ENCODE data around the gene S100Z. TPM values are rescaled to one million over a fixed set of nuclear protein-coding genes. Genes with fewer than 3 reads are reported as not detected.
A peak's percentile ranks its signal among the peaks of the same experiment; 100 is the strongest.

The S100Z gene
- total and polyA plus RNA-seq, 2 of the 8 experiments (the other 6 are each of a cell fraction or from before 2014, with no cell fraction given) = 0.30 TPM; not detected in 1

DNA sequence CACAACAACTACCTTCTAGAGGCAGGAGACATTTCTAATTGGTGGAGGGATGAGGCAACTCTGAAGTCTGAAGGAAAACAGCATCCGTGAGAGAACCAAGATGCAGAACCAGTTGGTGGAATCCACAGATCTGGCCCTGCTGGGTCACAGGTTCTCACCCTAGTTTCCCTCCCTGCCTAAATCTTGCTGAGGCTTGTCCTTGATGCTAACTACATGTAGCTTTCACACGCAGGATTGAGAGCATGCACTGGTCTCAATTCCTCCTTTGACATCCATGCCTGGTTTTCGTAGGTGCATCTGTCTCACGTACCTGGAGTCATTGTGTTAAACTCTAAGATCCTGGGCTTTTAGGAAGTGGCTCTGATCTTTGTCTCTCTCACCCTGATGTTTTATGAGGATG is 40.7 kb upstream of the S100Z start:
- Histone ChIP-seq H3K9me3 (ENCODE audit: insufficient read depth in 2 of 2, low read depth in 1 of 2, low read length in 1 of 2) (peaks cover 3 to 17% of the 10 kb centered on the region in 2 experiments; a peak in 3 of 4 replicates), H2AK5ac (ENCODE audit: low read depth, low read length) (peak overlapping the region; percentile 97), H2BK120ac (replicated peaks; ENCODE audit: low read depth, low read length) (peak overlapping the region; percentile 18), H3K23me2 (ENCODE audit: low read depth, low read length) (peaks cover 3% of the 10 kb centered on the region), H3K23ac (ENCODE audit: insufficient read length) (no peak overlapping the region), H3K27me3 (replicated peaks in 1 of 4; ENCODE audit: control insufficient read depth in 3 of 4, extremely low read depth in 1 of 4, insufficient read depth in 3 of 4, low read length in 3 of 4) (no peaks in the 10 kb centered on the region; a peak in 1 of 7 replicates), H2BK15ac (ENCODE audit: low read length) (0 out of 2 replicates have a peak overlapping the region, but pooled peaks have one; percentile 2), H3K9ac (replicated peaks in 1 of 4; ENCODE audit: extremely low read depth in 1 of 4, low read depth in 3 of 4, low read length in 3 of 4) (peak overlapping the region in 1 of 4 experiments; percentile 39; a peak in 1 of 7 replicates), H3K4me3 (ENCODE audit: extremely low read depth in 1 of 4, insufficient read depth in 2 of 4, low read depth in 3 of 4, low read length in 4 of 4) (no peak overlapping the region), H4K20me1 (replicated peaks in 1 of 2; ENCODE audit: control insufficient read depth in 1 of 2, insufficient read depth in 2 of 2, low read length in 2 of 2) (no peaks in the 10 kb centered on the region), H3K36me3 (ENCODE audit: control insufficient read depth in 2 of 4, insufficient read depth in 4 of 4, low read length in 3 of 4) (peaks cover 0 to 4% (median 0%) of the 10 kb centered on the region in 4 experiments; a peak in 1 of 8 replicates), H2BK5ac (ENCODE audit: low read depth, low read length) (peak overlapping the region; percentile 97), H2BK12ac (ENCODE audit: low read depth, low read length) (peak overlapping the region; percentile 99), H3K14ac (ENCODE audit: insufficient read length) (no peak overlapping the region), H4K91ac (replicated peaks; ENCODE audit: insufficient read length, low read length) (peak overlapping the region; percentile 37), H4K5ac (ENCODE audit: insufficient read length, low read depth, low read length) (peak overlapping the region; percentile 1), H4K8ac (ENCODE audit: extremely low read depth, insufficient read depth, low read length) (no peak overlapping the region), H3K18ac (ENCODE audit: extremely low read depth, low read length) (peak overlapping the region; percentile 95), H3K56ac (replicated peaks; ENCODE audit: insufficient read length, low read depth, low read length) (peak overlapping the region; percentile 16), H2BK20ac (ENCODE audit: low read length) (peak overlapping the region; percentile 100), H2AFZ (ENCODE audit: low read length) (peak overlapping the region; percentile 90), H3K4me1 (replicated peaks in 1 of 4; ENCODE audit: control insufficient read depth in 3 of 4, insufficient read depth in 4 of 4, low read length in 3 of 4) (peaks cover 8 to 22% (median 17%) of the 10 kb centered on the region in 4 experiments; a peak in 6 of 7 replicates), H3K4me2 (ENCODE audit: insufficient read depth in 1 of 2, low read depth in 2 of 2, low read length in 2 of 2) (peak overlapping the region; percentile 72 to 73), H3K79me1 (ENCODE audit: low read depth, low read length) (no peaks in the 10 kb centered on the region), H3K79me2 (ENCODE audit: control insufficient read depth in 1 of 2, insufficient read depth in 2 of 2, low read length in 2 of 2) (no peaks in the 10 kb centered on the region), H3K27ac (ENCODE audit: low read depth, low read length) (peak overlapping the region; percentile 79), H3K4ac (replicated peaks; ENCODE audit: insufficient read length, low read depth, low read length) (peak overlapping the region; percentile 17)
- FAIRE-seq (peak; percentile 7), DNase-seq (ENCODE audit: low read depth in 1 of 2, low spot score in 2 of 2) (peak in 1 of 2 experiments; percentile 54)
- CTCF ChIA-PET (ENCODE audit: partially characterized antibody) = interaction anchor here (1.1 to 3.8 kb wide), 5 partner anchors 10 to 60 kb away, joined by 3 to 28 read pairs (median 5); partner anchors contain the start of gene F2RL1
- 63% methylated on average over 4 of the region's 4 CpGs; no CpG with 5 or more reads in 1 of the 2 experiments for WGBS, 2 experiments (ENCODE audit: extremely low coverage in 1 of 2, insufficient coverage in 1 of 2, insufficient read length in 1 of 2, insufficient replicate concordance in 2 of 2, low coverage in 1 of 2, low lambda C conversion rate in 2 of 2, missing lambda C conversion rate in 1 of 2)
- POLR2A ChIA-PET (ENCODE audit: partially characterized antibody) = interaction anchor here (2.2 to 11.5 kb wide), 5 partner anchors 9 to 34 kb away, joined by 10 to 131 read pairs (median 22); partner anchors contain the start of gene F2RL1
- TF ChIP-seq TAF7 (optimal IDR thresholded peaks at IDR 0.05; ENCODE audit: borderline replicate concordance, low read depth, low read length) (no peak), CTBP2 (IDR thresholded peaks at IDR 0.05; ENCODE audit: borderline replicate concordance, insufficient read depth, insufficient read length, low read length) (no peak), SP1 (IDR thresholded peaks at IDR 0.05; ENCODE audit: low read depth, low read length) (0 out of 2 replicates have a peak, but pooled peaks have one; percentile 30), KDM5A (IDR thresholded peaks at IDR 0.05; ENCODE audit: low read length) (no peak), ZNF274 (IDR thresholded peaks at IDR 0.05; ENCODE audit: borderline replicate concordance, extremely low read depth, low read length) (no peak), POLR2AphosphoS5 (IDR thresholded peaks at IDR 0.05; ENCODE audit: low read depth, low read length) (no peak)
- TF ChIP-seq, protein P1, sequence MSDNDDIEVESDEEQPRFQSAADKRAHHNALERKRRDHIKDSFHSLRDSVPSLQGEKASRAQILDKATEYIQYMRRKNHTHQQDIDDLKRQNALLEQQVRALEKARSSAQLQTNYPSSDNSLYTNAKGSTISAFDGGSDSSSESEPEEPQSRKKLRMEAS (IDR thresholded peaks at IDR 0.05) = 0 out of 2 replicates have a peak, but pooled peaks have one; percentile 9
